ENCODE data around the gene FUBP3. TPM values are rescaled to one million over a fixed set of nuclear protein-coding genes. Genes with fewer than 3 reads are reported as not detected.

Gene FUBP3
- total RNA-seq, 1 experiment from 2014 or later, result 78.6 TPM

DNA sequence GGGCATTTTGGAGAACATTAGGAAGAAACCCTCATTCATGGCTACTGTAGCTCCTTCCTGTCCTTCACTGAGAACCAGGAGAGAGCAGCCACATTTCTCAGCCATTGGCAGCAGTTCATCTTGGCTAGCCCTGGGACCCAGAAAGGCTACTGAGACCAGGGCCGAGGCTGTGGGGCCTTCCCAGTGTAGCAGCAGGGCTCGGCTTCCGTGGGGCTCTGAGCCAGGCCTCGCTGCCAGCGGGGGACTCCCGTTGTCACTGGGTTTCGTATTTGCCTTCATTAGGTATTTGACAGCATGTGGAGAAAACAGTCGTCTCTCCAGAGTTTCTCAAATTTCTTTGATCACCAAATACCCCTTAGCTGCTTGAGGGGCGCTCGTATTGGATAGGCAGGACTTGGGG, 47.7 kb downstream of the FUBP3 start:
- Histone ChIP-seq H2BK5ac (ENCODE audit: insufficient read length, low read length) (no peak overlapping the region), H3K79me2 (ENCODE audit: insufficient read depth, low read length) (no peaks in the 10 kb centered on the region), H3K18ac (ENCODE audit: insufficient read length, low read depth, low read length) (no peak overlapping the region), H3K4ac (ENCODE audit: low read depth, low read length) (no peak overlapping the region), H3K9me3 (ENCODE audit: control insufficient read depth, low read depth, low read length) (no peaks in the 10 kb centered on the region), H2BK120ac (ENCODE audit: low read depth, low read length, poor library complexity, severe bottlenecking) (no peak overlapping the region), H3K9ac (ENCODE audit: extremely low read depth, insufficient read length, low read length) (no peak overlapping the region), H3K23me2 (ENCODE audit: insufficient read length, low read depth, low read length, poor library complexity, severe bottlenecking) (no peaks in the 10 kb centered on the region), H3K4me1 (ENCODE audit: insufficient read depth, low read length) (peaks cover 4% of the 10 kb centered on the region; the same call in 1 of the 2 replicates), H2BK15ac (ENCODE audit: low read depth, low read length) (no peak overlapping the region), H3K27ac (ENCODE audit: insufficient read length, low read depth, low read length) (no peak overlapping the region), H3K56ac (ENCODE audit: insufficient read length, low read depth, low read length) (no peak overlapping the region), H3K4me2 (ENCODE audit: insufficient read depth, insufficient read length, low read length) (no peak overlapping the region), H2AK5ac (ENCODE audit: insufficient read length, low read length) (no peak overlapping the region), H3K23ac (ENCODE audit: insufficient read length, low read depth, low read length) (no peak overlapping the region), H4K5ac (ENCODE audit: insufficient read length, low read depth, low read length) (no peak overlapping the region), H4K8ac (replicated peaks; ENCODE audit: insufficient read length, low read depth, low read length) (no peak overlapping the region), H2AFZ (ENCODE audit: low read length) (no peak overlapping the region), H3K27me3 (ENCODE audit: insufficient read depth, low read length) (no peaks in the 10 kb centered on the region), H3T11ph (ENCODE audit: low read length) (no peak overlapping the region), H4K91ac (ENCODE audit: insufficient read length, low read depth, low read length) (no peak overlapping the region), H3K79me1 (ENCODE audit: insufficient read depth, low read depth, low read length, poor library complexity, severe bottlenecking) (no peaks in the 10 kb centered on the region), H3K14ac (ENCODE audit: insufficient read depth, low read length) (no peak overlapping the region), H4K20me1 (ENCODE audit: control insufficient read depth, insufficient read depth, insufficient read length) (no peaks in the 10 kb centered on the region), H2BK12ac (ENCODE audit: insufficient read length, low read depth, low read length) (no peak overlapping the region), H2BK20ac (ENCODE audit: low read depth, low read length, poor library complexity, severe bottlenecking) (no peak overlapping the region)
- H3K27me3 Mint-ChIP-seq (ENCODE audit: low read depth), result no peaks in the 10 kb centered on the region; the same call in 1 of the 2 replicates
- WGBS (ENCODE audit: extremely low coverage, insufficient read length, low lambda C conversion rate), result no CpG with 5 or more reads among the region's 10 CpGs
- H3K9me3 Mint-ChIP-seq, result no peaks in the 10 kb centered on the region; a peak in 1 of 5 replicates
- DNase-seq, result no peak
- H3K4me1 Mint-ChIP-seq, result peaks cover 30 to 41% of the 10 kb centered on the region in 2 experiments
- TF ChIP-seq, protein P1, sequence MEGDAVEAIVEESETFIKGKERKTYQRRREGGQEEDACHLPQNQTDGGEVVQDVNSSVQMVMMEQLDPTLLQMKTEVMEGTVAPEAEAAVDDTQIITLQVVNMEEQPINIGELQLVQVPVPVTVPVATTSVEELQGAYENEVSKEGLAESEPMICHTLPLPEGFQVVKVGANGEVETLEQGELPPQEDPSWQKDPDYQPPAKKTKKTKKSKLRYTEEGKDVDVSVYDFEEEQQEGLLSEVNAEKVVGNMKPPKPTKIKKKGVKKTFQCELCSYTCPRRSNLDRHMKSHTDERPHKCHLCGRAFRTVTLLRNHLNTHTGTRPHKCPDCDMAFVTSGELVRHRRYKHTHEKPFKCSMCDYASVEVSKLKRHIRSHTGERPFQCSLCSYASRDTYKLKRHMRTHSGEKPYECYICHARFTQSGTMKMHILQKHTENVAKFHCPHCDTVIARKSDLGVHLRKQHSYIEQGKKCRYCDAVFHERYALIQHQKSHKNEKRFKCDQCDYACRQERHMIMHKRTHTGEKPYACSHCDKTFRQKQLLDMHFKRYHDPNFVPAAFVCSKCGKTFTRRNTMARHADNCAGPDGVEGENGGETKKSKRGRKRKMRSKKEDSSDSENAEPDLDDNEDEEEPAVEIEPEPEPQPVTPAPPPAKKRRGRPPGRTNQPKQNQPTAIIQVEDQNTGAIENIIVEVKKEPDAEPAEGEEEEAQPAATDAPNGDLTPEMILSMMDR (conservative IDR thresholded peaks at IDR 0.05), result no peak
- H3K27ac Mint-ChIP-seq, result peak overlapping the region in 1 of 3 experiments; percentile 85; a peak in 2 of 7 replicates
- H3K36me3 Mint-ChIP-seq (ENCODE audit: insufficient read depth in 1 of 3, low read depth in 3 of 3), result peaks cover 40 to 76% (median 74%) of the 10 kb centered on the region in 3 experiments; a peak in 6 of 7 replicates
- no peak overlapping the region for H3K4me3 Mint-ChIP-seq

Measured in H9 (cell line).